SK-N-SH (cell line): ENCODE measurements around the gene MCRS1. TPM values are rescaled to one million over a fixed set of nuclear protein-coding genes. Genes with fewer than 3 reads are reported as not detected.

ENCODE experiments used
- CTCF ChIA-PET: fragments of 300-600, 350-600 bp; formaldehyde crosslinking; extraction: SDS; loops from one replicate; lab custom pipeline; 2021; lab: Yijun Ruan, JAX
- POLR2A ChIA-PET: fragments of 350-600 bp; sonication (Branson Sonifier 250); formaldehyde crosslinking; extraction: SDS; loops from one replicate; lab custom pipeline; 2020; ENCODE audit warnings: antibody characterized with exemption, inconsistent platforms; lab: Yijun Ruan, JAX
- DNase-seq: peaks from one replicate; pipeline ENCODE4 v3.0.0; 2012
- H2AFZ ChIP-seq: fragments of 200-600 bp; sonication (generic); 2 replicates; pipeline ENCODE4 v1.8.1; 2016; ENCODE audit warnings: antibody characterized with exemption, mild to moderate bottlenecking, low read depth
- H3F3A ChIP-seq: fragments of 200-600 bp; sonication (generic); replicated peaks from 2 replicates; pipeline ENCODE3; 2016; ENCODE audit warnings: antibody characterized with exemption, mild to moderate bottlenecking; ENCODE audit not compliant: insufficient read depth
- H3K27ac ChIP-seq, 2 experiments: fragments of 200-500 bp in 1 of 2; fragments of 200-600 bp in 1 of 2; sonication (Bioruptor generic) in 1 of 2; sonication (generic), shearing (Covaris generic) in 1 of 2; 2 replicates each; pipeline versions ENCODE4 v1.5.1 to v1.6.1; 2014 to 2016; ENCODE audit warnings: low read depth in 2 of 2, inconsistent platforms in 1 of 2, low read length in 1 of 2, mild to moderate bottlenecking in 1 of 2, mixed read lengths in 1 of 2
- H3K27me3 ChIP-seq: fragments of 200-600 bp; sonication (generic), shearing (Covaris generic); 2 replicates; pipeline ENCODE4 v1.6.1; 2016; ENCODE audit warnings: mixed run types; ENCODE audit not compliant: insufficient read depth
- H3K36me3 ChIP-seq, 2 experiments: fragments of 200-500 bp in 1 of 2; fragments of 200-600 bp in 1 of 2; sonication (Bioruptor generic) in 1 of 2; sonication (generic) in 1 of 2; replicated peaks in 1 of 2; 2 replicates each; pipeline versions ENCODE3 to v1.5.1; 2014 to 2016; ENCODE audit warnings: low read length in 1 of 2, mild to moderate bottlenecking in 1 of 2; ENCODE audit not compliant: insufficient read depth in 2 of 2, control insufficient read depth in 1 of 2
- H3K4me1 ChIP-seq, 2 experiments: fragments of 200-500 bp in 1 of 2; fragments of 200-600 bp in 1 of 2; sonication (Bioruptor generic) in 1 of 2; sonication (generic), shearing (Covaris generic) in 1 of 2; 2 replicates each; pipeline versions ENCODE4 v1.5.1 to v1.6.1; 2014 to 2016; ENCODE audit warnings: low read depth in 1 of 2, low read length in 1 of 2, mixed run types in 1 of 2; ENCODE audit not compliant: insufficient read depth in 2 of 2, control insufficient read depth in 1 of 2
- H3K4me2 ChIP-seq: fragments of 200-600 bp; sonication (generic), shearing (Covaris generic); 2 replicates; pipeline ENCODE4 v1.6.1; 2017; ENCODE audit warnings: mixed run types
- H3K4me3 ChIP-seq, 2 experiments: fragments of 200-500 bp in 1 of 2; fragments of 200-600 bp in 1 of 2; sonication (Bioruptor generic) in 1 of 2; sonication (generic), shearing (Covaris generic) in 1 of 2; 2 replicates each; pipeline versions ENCODE4 v1.5.1 to v1.8.1; 2014 to 2016; ENCODE audit warnings: low read depth in 2 of 2, inconsistent platforms in 1 of 2, low read length in 1 of 2, mild to moderate bottlenecking in 1 of 2, mixed read lengths in 1 of 2, moderate library complexity in 1 of 2
- H3K79me2 ChIP-seq: fragments of 200-600 bp; sonication (generic); 2 replicates; pipeline ENCODE4 v1.8.1; 2017; ENCODE audit warnings: mild to moderate bottlenecking; ENCODE audit not compliant: insufficient read depth
- H3K9ac ChIP-seq: fragments of 200-600 bp; sonication (generic); 2 replicates; pipeline ENCODE4 v1.6.1; 2017; ENCODE audit warnings: mixed run types
- H3K9me2 ChIP-seq: fragments of 200-600 bp; sonication (generic); 2 replicates; pipeline ENCODE4 v1.6.1; 2017; ENCODE audit warnings: mixed run types
- H3K9me3 ChIP-seq: fragments of 200-600 bp; sonication (generic); 2 replicates; pipeline ENCODE4 v1.6.1; 2017; ENCODE audit warnings: mixed run types, mild to moderate bottlenecking, moderate library complexity
- H4K20me1 ChIP-seq: fragments of 200-600 bp; sonication (generic); 2 replicates; pipeline ENCODE4 v1.6.1; 2017; ENCODE audit warnings: mild to moderate bottlenecking, mixed run types; ENCODE audit not compliant: insufficient read depth
- ELF1 ChIP-seq: IDR thresholded peaks from 2 replicates; pipeline ENCODE4 v1.4.0; 2012
- EZH2phosphoT487 ChIP-seq: fragments of 200-600 bp; sonication (generic); IDR thresholded peaks from 2 replicates; pipeline ENCODE4 v1.6.1; 2017; ENCODE audit warnings: low read depth, mixed run types, mild to moderate bottlenecking, antibody characterized with exemption, moderate library complexity, borderline replicate concordance
- FOXM1 ChIP-seq: IDR thresholded peaks from 2 replicates; pipeline ENCODE4 v1.4.0; 2012; ENCODE audit warnings: low read depth, mild to moderate bottlenecking
- MXI1 ChIP-seq: IDR thresholded peaks from 2 replicates; pipeline ENCODE4 v1.6.1; 2012; ENCODE audit warnings: mild to moderate bottlenecking, low read depth, low read length, improper control_type of control experiment
- RAD21 ChIP-seq: IDR thresholded peaks from 2 replicates; pipeline ENCODE4 v1.6.1; 2012; ENCODE audit warnings: mild to moderate bottlenecking, low read length
- RXRA ChIP-seq: IDR thresholded peaks from 2 replicates; pipeline ENCODE4 v1.4.0; 2012; ENCODE audit warnings: low read depth, mild to moderate bottlenecking, borderline replicate concordance
- SIN3A ChIP-seq: IDR thresholded peaks from 2 replicates; pipeline ENCODE4 v1.6.1; 2012; ENCODE audit warnings: low read depth, mild to moderate bottlenecking, low read length, moderate library complexity, borderline replicate concordance
- TAF1 ChIP-seq: IDR thresholded peaks from 2 replicates; pipeline ENCODE4 v1.6.1; 2012; ENCODE audit warnings: low read depth, mild to moderate bottlenecking, low read length, moderate library complexity, borderline replicate concordance
- TCF12 ChIP-seq: IDR thresholded peaks from 2 replicates; pipeline ENCODE4 v1.4.0; 2012
- TEAD4 ChIP-seq: IDR thresholded peaks from 2 replicates; pipeline ENCODE4 v1.4.0; 2012; ENCODE audit warnings: mild to moderate bottlenecking, borderline replicate concordance; ENCODE audit not compliant: insufficient read depth
- WGBS: methylation state at CpG from one replicate; pipeline ENCODE4 v1.1.6; 2017; ENCODE audit warnings: low lambda C conversion rate; 5-methylcytosine and 5-hydroxymethylcytosine counted together
- polyA plus RNA-seq, 3 experiments: library from polyadenylated mRNA; depleted of rRNA; stranded (reverse); fragments of >200 nt; gene quantifications; 2 replicates each; pipeline ENCODE4 v1.2.3, GENCODE V29; 2012

MCRS1 gene
- polyA plus RNA-seq, 1 of the 3 experiments (the other 2 are of a cell fraction), result 107 TPM

DNA sequence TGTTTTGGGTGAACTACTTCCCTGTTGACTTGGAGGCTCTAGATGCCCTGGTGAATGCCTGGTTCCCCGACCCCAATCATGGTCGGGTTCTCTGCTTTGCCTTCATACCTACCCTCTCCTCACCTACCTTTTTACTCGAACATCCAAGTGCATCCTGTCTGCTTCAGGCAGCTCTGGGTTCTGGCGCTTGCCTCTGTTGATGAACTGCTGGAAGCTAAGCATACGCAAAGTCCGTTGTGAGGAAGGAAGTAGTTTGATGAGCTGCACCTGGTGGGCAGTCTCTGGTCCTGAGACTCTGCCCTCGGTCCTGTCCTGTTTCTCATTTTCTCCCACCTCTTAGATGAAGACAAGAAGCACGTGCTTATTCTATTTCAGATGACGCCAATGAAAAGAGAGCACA, 15.5 kb downstream of the MCRS1 start:
- Histone ChIP-seq H3K27me3 (no peaks in the 10 kb centered on the region), H3K9ac (no peak overlapping the region), H3K79me2 (no peaks in the 10 kb centered on the region), H3K9me3 (no peaks in the 10 kb centered on the region), H3K27ac (no peak overlapping the region), H3F3A (peaks cover 5% of the 10 kb centered on the region), H3K9me2 (no peaks in the 10 kb centered on the region), H4K20me1 (no peaks in the 10 kb centered on the region), H3K4me2 (no peak overlapping the region), H2AFZ (no peak overlapping the region), H3K4me3 (no peak overlapping the region), H3K36me3 (peaks cover 0 to 3% of the 10 kb centered on the region in 2 experiments), H3K4me1 (no peaks in the 10 kb centered on the region; a peak in 1 of 4 replicates)
- 80% methylated on average over 9 of the region's 9 CpGs for WGBS
- CTCF ChIA-PET, result interaction anchor here (1.2 to 9.9 kb wide), 8 partner anchors 8 to 194 kb away, joined by 4 to 76 read pairs (median 9); no protein-coding TSS in a partner anchor
- DNase-seq, result peak; percentile 11
- POLR2A ChIA-PET, result no interaction called here
- TF ChIP-seq MXI1 (no peak), TCF12 (no peak)

DNA sequence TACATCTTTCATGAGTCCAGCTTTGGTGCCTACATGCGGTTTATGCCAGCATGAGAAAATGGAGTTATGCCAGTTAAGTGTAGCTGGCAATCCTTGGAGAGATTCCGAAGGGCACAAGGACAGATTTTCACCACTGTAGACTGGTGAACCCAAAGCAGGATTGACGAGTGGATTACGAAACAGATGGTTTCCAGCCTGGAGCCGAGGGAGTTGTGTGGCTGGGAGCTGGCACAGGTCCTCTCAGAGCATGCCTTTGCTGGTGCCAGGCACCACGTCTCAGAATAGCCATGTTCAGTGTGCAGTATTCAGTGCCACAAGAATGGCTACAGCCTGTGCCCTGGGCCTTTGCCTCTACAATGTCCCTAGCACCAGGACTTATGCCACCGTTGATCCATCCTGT, 15.9 kb downstream of the MCRS1 start:
- no peaks in the 10 kb centered on the region for H3K9me2 ChIP-seq
- H3K27ac ChIP-seq, result no peak overlapping the region
- H3K36me3 ChIP-seq, result peaks cover 0 to 3% of the 10 kb centered on the region in 2 experiments
- H3K79me2 ChIP-seq, result no peaks in the 10 kb centered on the region
- H2AFZ ChIP-seq, result no peak overlapping the region
- POLR2A ChIA-PET, result no interaction called here
- H3K27me3 ChIP-seq, result no peaks in the 10 kb centered on the region
- DNase-seq, result peak; percentile 25
- CTCF ChIA-PET, result interaction anchor here (1.2 to 9.9 kb wide), 5 partner anchors 10 to 194 kb away, joined by 4 to 76 read pairs (median 9); no protein-coding TSS in a partner anchor
- no peaks in the 10 kb centered on the region for H3K9me3 ChIP-seq
- H3K4me3 ChIP-seq, result no peak overlapping the region
- no peak overlapping the region for H3K9ac ChIP-seq
- no peaks in the 10 kb centered on the region; a peak in 1 of 4 replicates for H3K4me1 ChIP-seq
- H3F3A ChIP-seq, result peaks cover 5% of the 10 kb centered on the region
- H4K20me1 ChIP-seq, result no peaks in the 10 kb centered on the region
- TF ChIP-seq FOXM1 (no peak), EZH2phosphoT487 (no peak)
- 65% methylated on average over 5 of the region's 7 CpGs for WGBS
- H3K4me2 ChIP-seq, result no peak overlapping the region

DNA sequence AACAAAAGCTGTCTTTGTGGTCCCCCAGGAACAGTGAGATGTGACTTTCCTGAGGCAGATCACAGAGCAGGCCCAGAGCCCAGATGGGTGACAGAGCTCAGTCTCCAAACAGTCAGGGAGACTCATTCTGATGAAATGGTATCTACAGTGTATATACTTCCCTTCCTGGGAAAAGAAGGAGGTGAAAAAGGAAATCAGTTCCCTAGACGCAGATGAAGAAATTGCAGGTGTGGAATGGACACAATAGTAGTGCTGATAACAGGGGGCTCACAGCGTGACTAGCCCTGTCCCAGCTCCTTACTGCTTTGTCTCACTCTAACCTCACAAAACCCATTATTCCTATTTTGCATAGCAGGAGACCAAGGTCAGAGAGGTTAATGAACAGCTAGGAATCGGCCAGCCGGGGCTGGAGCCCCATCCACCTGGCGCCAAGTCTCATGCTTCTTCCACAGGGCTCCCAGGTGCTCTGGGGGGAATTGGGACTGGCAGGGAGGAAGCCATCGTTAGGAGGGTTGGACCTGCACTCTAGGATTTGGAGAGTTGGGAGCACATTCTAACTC, 17.2 kb downstream of the MCRS1 start:
- H3K9me2 ChIP-seq, result no peaks in the 10 kb centered on the region
- H3K79me2 ChIP-seq, result no peaks in the 10 kb centered on the region
- 82% methylated on average over 6 of the region's 6 CpGs for WGBS
- H3K4me1 ChIP-seq, result no peaks in the 10 kb centered on the region; a peak in 1 of 4 replicates
- no peak overlapping the region for H3K4me3 ChIP-seq
- H3K27ac ChIP-seq, result no peak overlapping the region
- H3K27me3 ChIP-seq, result no peaks in the 10 kb centered on the region
- no peaks in the 10 kb centered on the region for H3K9me3 ChIP-seq
- ChIA-PET POLR2A (no interaction called here), CTCF (interaction anchor here (1.0 to 9.9 kb wide), 4 partner anchors 30 to 208 kb away, joined by 3 to 76 read pairs (median 4); no protein-coding TSS in a partner anchor)
- no peak overlapping the region for H3K4me2 ChIP-seq
- H2AFZ ChIP-seq, result no peak overlapping the region
- H3K9ac ChIP-seq, result no peak overlapping the region
- H3F3A ChIP-seq, result peaks cover 5% of the 10 kb centered on the region
- H4K20me1 ChIP-seq, result no peaks in the 10 kb centered on the region
- H3K36me3 ChIP-seq, result no peaks in the 10 kb centered on the region
- no peak for TF ChIP-seq TAF1
- TF ChIP-seq RXRA, result no peak
- TF ChIP-seq TEAD4, result no peak
- no peak for TF ChIP-seq RAD21
- TF ChIP-seq TCF12, result no peak
- TF ChIP-seq ELF1, result no peak
- no peak for TF ChIP-seq SIN3A
- DNase-seq, result peak; percentile 16
